SK-N-SH (cell line): Measurements from ENCODE around the gene ENTHD1. TPM values are rescaled to one million over a fixed set of nuclear protein-coding genes. Genes with fewer than 3 reads are reported as not detected.

Experiments
- CTCF ChIA-PET: fragments of 300-600, 350-600 bp; formaldehyde crosslinking; extraction: SDS; loops from one replicate; lab custom pipeline; 2021; lab: Yijun Ruan, JAX
- POLR2A ChIA-PET: fragments of 350-600 bp; sonication (Branson Sonifier 250); formaldehyde crosslinking; extraction: SDS; loops from one replicate; lab custom pipeline; 2020; ENCODE audit warnings: antibody characterized with exemption, inconsistent platforms; lab: Yijun Ruan, JAX
- DNase-seq: peaks from one replicate; pipeline ENCODE4 v3.0.0; 2012
- H2AFZ ChIP-seq: fragments of 200-600 bp; sonication (generic); 2 replicates; pipeline ENCODE4 v1.8.1; 2016; ENCODE audit warnings: antibody characterized with exemption, mild to moderate bottlenecking, low read depth
- H3F3A ChIP-seq: fragments of 200-600 bp; sonication (generic); replicated peaks from 2 replicates; pipeline ENCODE3; 2016; ENCODE audit warnings: antibody characterized with exemption, mild to moderate bottlenecking; ENCODE audit not compliant: insufficient read depth
- H3K27ac ChIP-seq, 2 experiments: fragments of 200-500 bp in 1 of 2; fragments of 200-600 bp in 1 of 2; sonication (Bioruptor generic) in 1 of 2; sonication (generic), shearing (Covaris generic) in 1 of 2; 2 replicates each; pipeline versions ENCODE4 v1.5.1 to v1.6.1; 2014 to 2016; ENCODE audit warnings: low read depth in 2 of 2, inconsistent platforms in 1 of 2, low read length in 1 of 2, mild to moderate bottlenecking in 1 of 2, mixed read lengths in 1 of 2
- H3K27me3 ChIP-seq: fragments of 200-600 bp; sonication (generic), shearing (Covaris generic); 2 replicates; pipeline ENCODE4 v1.6.1; 2016; ENCODE audit warnings: mixed run types; ENCODE audit not compliant: insufficient read depth
- H3K36me3 ChIP-seq, 2 experiments: fragments of 200-500 bp in 1 of 2; fragments of 200-600 bp in 1 of 2; sonication (Bioruptor generic) in 1 of 2; sonication (generic) in 1 of 2; replicated peaks in 1 of 2; 2 replicates each; pipeline versions ENCODE3 to v1.5.1; 2014 to 2016; ENCODE audit warnings: low read length in 1 of 2, mild to moderate bottlenecking in 1 of 2; ENCODE audit not compliant: insufficient read depth in 2 of 2, control insufficient read depth in 1 of 2
- H3K4me1 ChIP-seq, 2 experiments: fragments of 200-500 bp in 1 of 2; fragments of 200-600 bp in 1 of 2; sonication (Bioruptor generic) in 1 of 2; sonication (generic), shearing (Covaris generic) in 1 of 2; 2 replicates each; pipeline versions ENCODE4 v1.5.1 to v1.6.1; 2014 to 2016; ENCODE audit warnings: low read depth in 1 of 2, low read length in 1 of 2, mixed run types in 1 of 2; ENCODE audit not compliant: insufficient read depth in 2 of 2, control insufficient read depth in 1 of 2
- H3K4me2 ChIP-seq: fragments of 200-600 bp; sonication (generic), shearing (Covaris generic); 2 replicates; pipeline ENCODE4 v1.6.1; 2017; ENCODE audit warnings: mixed run types
- H3K4me3 ChIP-seq, 2 experiments: fragments of 200-500 bp in 1 of 2; fragments of 200-600 bp in 1 of 2; sonication (Bioruptor generic) in 1 of 2; sonication (generic), shearing (Covaris generic) in 1 of 2; 2 replicates each; pipeline versions ENCODE4 v1.5.1 to v1.8.1; 2014 to 2016; ENCODE audit warnings: low read depth in 2 of 2, inconsistent platforms in 1 of 2, low read length in 1 of 2, mild to moderate bottlenecking in 1 of 2, mixed read lengths in 1 of 2, moderate library complexity in 1 of 2
- H3K79me2 ChIP-seq: fragments of 200-600 bp; sonication (generic); 2 replicates; pipeline ENCODE4 v1.8.1; 2017; ENCODE audit warnings: mild to moderate bottlenecking; ENCODE audit not compliant: insufficient read depth
- H3K9ac ChIP-seq: fragments of 200-600 bp; sonication (generic); 2 replicates; pipeline ENCODE4 v1.6.1; 2017; ENCODE audit warnings: mixed run types
- H3K9me2 ChIP-seq: fragments of 200-600 bp; sonication (generic); 2 replicates; pipeline ENCODE4 v1.6.1; 2017; ENCODE audit warnings: mixed run types
- H3K9me3 ChIP-seq: fragments of 200-600 bp; sonication (generic); 2 replicates; pipeline ENCODE4 v1.6.1; 2017; ENCODE audit warnings: mixed run types, mild to moderate bottlenecking, moderate library complexity
- H4K20me1 ChIP-seq: fragments of 200-600 bp; sonication (generic); 2 replicates; pipeline ENCODE4 v1.6.1; 2017; ENCODE audit warnings: mild to moderate bottlenecking, mixed run types; ENCODE audit not compliant: insufficient read depth
- CTCF ChIP-seq: fragments of 200-600 bp; sonication (generic); IDR thresholded peaks from 2 replicates; pipeline ENCODE4 v1.6.1; 2017; ENCODE audit warnings: antibody characterized with exemption, mild to moderate bottlenecking, moderate library complexity
- ELF1 ChIP-seq: IDR thresholded peaks from 2 replicates; pipeline ENCODE4 v1.4.0; 2012
- FOXJ3 ChIP-seq: sonication (generic); formaldehyde crosslinking; IDR thresholded peaks from 2 replicates; pipeline ENCODE4 v1.5.1; 2020; ENCODE audit warnings: mild to moderate bottlenecking, missing genetic modification reagents
- FOXM1 ChIP-seq: IDR thresholded peaks from 2 replicates; pipeline ENCODE4 v1.4.0; 2012; ENCODE audit warnings: low read depth, mild to moderate bottlenecking
- GATA2 ChIP-seq: sonication (generic); formaldehyde crosslinking; IDR thresholded peaks from 2 replicates; pipeline ENCODE4 v1.5.0; 2020; ENCODE audit warnings: mild to moderate bottlenecking, missing genetic modification reagents
- IRF3 ChIP-seq: fragments of 150-350 bp; IDR thresholded peaks from 2 replicates; pipeline ENCODE4 v1.6.1; 2016; ENCODE audit warnings: mild to moderate bottlenecking, low read depth, low read length
- MAX ChIP-seq: IDR thresholded peaks from 2 replicates; pipeline ENCODE4 v1.4.0; 2012; ENCODE audit warnings: low read depth
- MEF2A ChIP-seq: IDR thresholded peaks from 2 replicates; pipeline ENCODE4 v1.4.0; 2012; ENCODE audit warnings: low read depth, borderline replicate concordance
- NFIC ChIP-seq: IDR thresholded peaks from 2 replicates; pipeline ENCODE4 v1.4.0; 2012; ENCODE audit warnings: borderline replicate concordance
- NRF1 ChIP-seq: IDR thresholded peaks from 2 replicates; pipeline ENCODE4 v1.6.1; 2012; ENCODE audit warnings: low read depth, mild to moderate bottlenecking, low read length
- RAD21 ChIP-seq: IDR thresholded peaks from 2 replicates; pipeline ENCODE4 v1.6.1; 2012; ENCODE audit warnings: mild to moderate bottlenecking, low read length
- RCOR1 ChIP-seq: fragments of 150-350 bp; IDR thresholded peaks from 2 replicates; pipeline ENCODE4 v1.6.1; 2017; ENCODE audit warnings: antibody characterized with exemption, low read length
- REST ChIP-seq: IDR thresholded peaks from 2 replicates; pipeline ENCODE4 v1.6.1; 2012; ENCODE audit warnings: mild to moderate bottlenecking, low read depth, low read length, moderate library complexity
- RFX5 ChIP-seq: IDR thresholded peaks from 2 replicates; pipeline ENCODE4 v1.6.1; 2012; ENCODE audit warnings: mild to moderate bottlenecking, improper control_type of control experiment, low read length
- RXRA ChIP-seq: IDR thresholded peaks from 2 replicates; pipeline ENCODE4 v1.4.0; 2012; ENCODE audit warnings: low read depth, mild to moderate bottlenecking, borderline replicate concordance
- SIN3A ChIP-seq: IDR thresholded peaks from 2 replicates; pipeline ENCODE4 v1.6.1; 2012; ENCODE audit warnings: low read depth, mild to moderate bottlenecking, low read length, moderate library complexity, borderline replicate concordance
- SMC3 ChIP-seq: IDR thresholded peaks from 2 replicates; pipeline ENCODE4 v1.6.1; 2012; ENCODE audit warnings: low read depth, low read length, improper control_type of control experiment
- TAF1 ChIP-seq: IDR thresholded peaks from 2 replicates; pipeline ENCODE4 v1.6.1; 2012; ENCODE audit warnings: low read depth, mild to moderate bottlenecking, low read length, moderate library complexity, borderline replicate concordance
- TCF12 ChIP-seq: IDR thresholded peaks from 2 replicates; pipeline ENCODE4 v1.4.0; 2012
- TEAD4 ChIP-seq: IDR thresholded peaks from 2 replicates; pipeline ENCODE4 v1.4.0; 2012; ENCODE audit warnings: mild to moderate bottlenecking, borderline replicate concordance; ENCODE audit not compliant: insufficient read depth
- WGBS: methylation state at CpG from one replicate; pipeline ENCODE4 v1.1.6; 2017; ENCODE audit warnings: low lambda C conversion rate; 5-methylcytosine and 5-hydroxymethylcytosine counted together
- polyA plus RNA-seq, 3 experiments: library from polyadenylated mRNA; depleted of rRNA; stranded (reverse); fragments of >200 nt; gene quantifications; 2 replicates each; pipeline ENCODE4 v1.2.3, GENCODE V29; 2012

The ENTHD1 gene
- polyA plus RNA-seq, 1 of the 3 experiments (the other 2 are of a cell fraction), result not detected

GRCh38 chr22:39715778-39716495 lies 177.6 kb downstream of the ENTHD1 start:
- H3K36me3 ChIP-seq, result no peaks in the 10 kb centered on the region
- WGBS, result 77% methylated on average over 11 of the region's 25 CpGs
- no peak for TF ChIP-seq SMC3
- no peak for TF ChIP-seq RAD21
- TF ChIP-seq RCOR1, result no peak
- no peak for TF ChIP-seq NFIC
- H3K9me2 ChIP-seq, result no peaks in the 10 kb centered on the region
- no peak overlapping the region for H3K4me3 ChIP-seq
- no peak overlapping the region for H3K4me2 ChIP-seq
- POLR2A ChIA-PET, result no interaction called here
- no peak overlapping the region for H2AFZ ChIP-seq
- H3F3A ChIP-seq, result no peaks in the 10 kb centered on the region
- H3K9me3 ChIP-seq, result no peaks in the 10 kb centered on the region
- H3K27ac ChIP-seq, result no peak overlapping the region
- H3K4me1 ChIP-seq, result no peaks in the 10 kb centered on the region; a peak in 1 of 4 replicates
- CTCF ChIA-PET, result interaction anchor here (1.3 kb wide), 1 partner anchor 15 kb away, joined by 3 read pairs; no protein-coding TSS in a partner anchor
- no peak for DNase-seq
- no peaks in the 10 kb centered on the region for H3K27me3 ChIP-seq
- H3K9ac ChIP-seq, result no peak overlapping the region
- no peaks in the 10 kb centered on the region for H3K79me2 ChIP-seq
- no peaks in the 10 kb centered on the region for H4K20me1 ChIP-seq

GRCh38 chr22:39714321-39714720 lies 179.2 kb downstream of the ENTHD1 start:
- H3K9ac ChIP-seq, result no peak overlapping the region
- H3K9me2 ChIP-seq, result no peaks in the 10 kb centered on the region
- H3K4me3 ChIP-seq, result no peak overlapping the region
- TF ChIP-seq TCF12 (no peak), FOXM1 (no peak), IRF3 (no peak), MEF2A (no peak), RFX5 (no peak), CTCF (no peak), MAX (no peak), TAF1 (no peak), GATA2 (CRISPR knock-in tag) (no peak), REST (no peak), FOXJ3 (CRISPR knock-in tag) (no peak), NRF1 (no peak), TEAD4 (no peak), SIN3A (no peak), RXRA (no peak), ELF1 (no peak)
- no peaks in the 10 kb centered on the region for H3K9me3 ChIP-seq
- H3K4me1 ChIP-seq, result no peaks in the 10 kb centered on the region
- ChIA-PET POLR2A (no interaction called here), CTCF (interaction anchor here (0.9 kb wide), 1 partner anchor 311 kb away, joined by 3 read pairs; no protein-coding TSS in a partner anchor)
- H3K27ac ChIP-seq, result no peak overlapping the region
- no peaks in the 10 kb centered on the region for H3K27me3 ChIP-seq
- no peaks in the 10 kb centered on the region for H3K36me3 ChIP-seq
- 49% methylated on average over 4 of the region's 8 CpGs for WGBS
- no peak overlapping the region for H2AFZ ChIP-seq
- H3K79me2 ChIP-seq, result no peaks in the 10 kb centered on the region
- no peak overlapping the region for H3K4me2 ChIP-seq
- no peaks in the 10 kb centered on the region for H3F3A ChIP-seq
- no peaks in the 10 kb centered on the region for H4K20me1 ChIP-seq
- DNase-seq, result no peak
